GM12891 (cell line): ENCODE measurements around the gene COL6A3.
"Not testable (repeated sequence)": the region's sequence is repeated elsewhere in the genome, so short reads cannot be mapped to it uniquely, and the experiment has no call there.

Source experiments
- DNase-seq: peaks from one replicate; pipeline ENCODE4 v3.0.0; 2011; ENCODE audit warnings: low spot score; ENCODE audit not compliant: insufficient read length
- FAIRE-seq: peaks from 2 replicates; lab custom pipeline; 2011; peaks lifted over from hg19 to GRCh38; lab: Jason Lieb, UNC
- PAX5 ChIP-seq: IDR thresholded peaks from 2 replicates; pipeline ENCODE4 v1.6.1; 2011; ENCODE audit warnings: low read length, moderate library complexity, mild to moderate bottlenecking; ENCODE audit not compliant: insufficient read depth, severe bottlenecking
- POLR2A ChIP-seq: IDR thresholded peaks from 2 replicates; pipeline ENCODE4 v1.6.1; 2011; ENCODE audit warnings: low read depth, low read length, control low read depth
- POLR2AphosphoS5 ChIP-seq: IDR thresholded peaks from 2 replicates; pipeline ENCODE4 v1.6.1; 2011; ENCODE audit warnings: low read depth, low read length, control low read depth
- POU2F2 ChIP-seq: IDR thresholded peaks from 2 replicates; pipeline ENCODE4 v1.6.1; 2011; ENCODE audit warnings: low read depth, mild to moderate bottlenecking, control low read depth, low read length, moderate library complexity
- SPI1 ChIP-seq: IDR thresholded peaks from 2 replicates; pipeline ENCODE4 v1.6.1; 2011; ENCODE audit warnings: low read depth, low read length, control low read depth
- TAF1 ChIP-seq: IDR thresholded peaks from 2 replicates; pipeline ENCODE4 v1.6.1; 2011; ENCODE audit warnings: low read depth, low read length, control low read depth

Gene COL6A3

DNA sequence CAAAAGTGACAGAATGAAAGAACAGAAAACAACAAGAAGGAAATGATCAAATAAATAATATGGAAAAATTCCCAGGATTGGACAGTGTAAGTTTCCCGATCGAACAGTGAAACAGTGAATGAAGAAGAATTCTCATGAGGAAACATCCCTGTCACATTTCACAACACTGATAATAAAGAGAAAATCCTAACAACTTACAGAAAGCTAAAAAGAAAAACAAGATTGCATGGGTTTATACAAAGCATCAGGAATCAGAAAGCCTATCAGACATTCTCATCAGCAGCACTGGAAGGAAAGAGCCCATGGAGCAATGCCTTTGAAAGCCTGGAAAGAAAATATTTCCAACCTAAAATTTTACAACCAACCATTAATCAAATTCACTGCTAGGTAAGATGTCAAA lies 9.9 kb upstream of the COL6A3 start:
- DNase-seq, result no peak

GRCh38 chr2:237422309-237422708 lies 8.3 kb upstream of the COL6A3 start:
- no peak for TF ChIP-seq POLR2AphosphoS5
- TF ChIP-seq SPI1, result no peak
- TF ChIP-seq POLR2A, result no peak
- TF ChIP-seq PAX5, result no peak
- no peak for TF ChIP-seq POU2F2
- no peak for TF ChIP-seq TAF1
- no peak for DNase-seq
- FAIRE-seq, result no peak

More for the DNA sequence above, 9.9 kb upstream of the COL6A3 start:
- TF ChIP-seq TAF1, result no peak
- no peak for TF ChIP-seq SPI1
- no peak for TF ChIP-seq PAX5
- TF ChIP-seq POU2F2, result no peak
- TF ChIP-seq POLR2A, result no peak
- TF ChIP-seq POLR2AphosphoS5, result no peak
- no peak for FAIRE-seq

DNA sequence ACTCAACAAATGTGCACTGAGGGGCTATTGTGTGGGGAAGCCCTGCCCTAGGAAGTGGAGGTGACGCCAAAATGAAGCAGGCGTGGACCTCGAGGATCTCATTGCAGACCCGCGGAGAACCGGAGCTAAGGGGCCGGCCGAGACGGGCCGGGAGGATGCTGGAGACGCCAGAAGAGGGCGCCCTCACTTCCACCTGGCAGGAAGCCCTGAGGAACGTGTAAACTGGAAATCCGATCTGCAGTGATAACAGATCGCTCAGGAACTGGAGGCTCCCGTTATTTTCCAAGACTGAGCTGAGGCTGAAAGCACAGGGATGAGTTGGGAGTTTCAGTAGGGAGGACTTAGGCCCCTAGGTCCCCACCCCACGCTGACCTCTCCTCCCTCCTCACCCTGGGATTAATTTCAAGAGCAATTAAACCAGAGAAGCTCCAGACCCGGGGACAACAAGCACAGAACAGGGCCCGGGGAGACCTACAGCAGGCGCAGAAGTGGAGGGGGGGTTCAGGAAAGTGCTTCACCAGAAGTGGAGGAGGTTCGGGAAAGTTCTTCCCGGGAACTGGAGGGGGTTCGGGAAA lies 7.7 kb upstream of the COL6A3 start:
- FAIRE-seq (peak; percentile 55), DNase-seq (peak; percentile 46)
- TF ChIP-seq TAF1 (no peak), POLR2AphosphoS5 (no peak), POU2F2 (no peak), POLR2A (no peak), SPI1 (no peak), PAX5 (no peak)

GRCh38 chr2:237418300-237418699 lies 4.3 kb upstream of the COL6A3 start:
- DNase-seq (no peak), FAIRE-seq (no peak)
- TF ChIP-seq POLR2A, result no peak

DNA sequence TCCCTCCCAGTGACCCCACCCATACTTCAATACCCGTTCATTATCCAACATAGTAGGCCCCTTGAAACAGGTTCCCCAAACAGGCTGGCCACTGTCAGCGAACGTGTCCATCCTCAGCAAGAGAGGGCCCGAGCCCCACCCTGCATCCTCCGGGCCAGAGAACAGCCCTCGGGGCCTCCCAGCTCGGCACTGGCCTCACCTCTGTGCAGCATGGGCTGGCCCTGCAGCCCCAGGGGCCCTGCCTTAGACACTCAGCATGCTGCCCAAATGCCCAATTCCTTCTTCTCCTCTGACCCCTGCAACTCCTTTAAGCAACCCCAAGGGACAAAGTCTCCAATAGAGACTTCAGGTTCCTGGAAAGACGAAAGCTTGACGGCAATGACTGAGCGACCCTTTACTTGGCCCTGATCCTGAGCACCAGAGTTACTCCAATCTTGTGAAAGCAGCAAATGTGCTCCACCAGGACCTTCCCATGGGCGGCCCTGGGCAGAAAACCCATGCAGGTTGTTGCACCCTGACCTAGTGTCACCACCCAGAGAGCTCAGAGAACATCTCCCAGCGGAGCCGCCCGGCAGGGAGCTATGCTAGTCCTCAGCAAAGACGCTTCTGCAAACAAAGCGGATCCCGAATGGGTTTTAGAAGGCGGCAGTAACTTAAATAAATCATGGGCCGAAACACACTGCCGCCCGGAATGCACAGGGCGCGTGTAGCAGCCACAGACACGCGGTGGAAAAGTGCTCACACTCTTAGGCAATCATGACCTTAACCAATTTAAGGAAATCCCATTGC lies 782 bp downstream of the COL6A3 start:
- DNase-seq, result no peak
- TF ChIP-seq POLR2A (no peak), POLR2AphosphoS5 (no peak), PAX5 (no peak), SPI1 (no peak), POU2F2 (no peak), TAF1 (no peak)
- FAIRE-seq, result no peak

GRCh38 chr2:237412646-237412987 lies 1.3 kb downstream of the COL6A3 start:
- FAIRE-seq (no peak), DNase-seq (no peak)
- TF ChIP-seq SPI1, result no peak
- TF ChIP-seq POLR2AphosphoS5, result no peak
- no peak for TF ChIP-seq POU2F2
- no peak for TF ChIP-seq PAX5
- TF ChIP-seq POLR2A, result no peak
- TF ChIP-seq TAF1, result no peak

GRCh38 chr2:237411683-237412423 lies 2.1 kb downstream of the COL6A3 start:
- FAIRE-seq (no peak), DNase-seq (no peak)
- no peak for TF ChIP-seq POLR2AphosphoS5
- TF ChIP-seq POU2F2, result no peak
- no peak for TF ChIP-seq TAF1
- no peak for TF ChIP-seq SPI1
- TF ChIP-seq POLR2A, result no peak
- TF ChIP-seq PAX5, result no peak

DNA sequence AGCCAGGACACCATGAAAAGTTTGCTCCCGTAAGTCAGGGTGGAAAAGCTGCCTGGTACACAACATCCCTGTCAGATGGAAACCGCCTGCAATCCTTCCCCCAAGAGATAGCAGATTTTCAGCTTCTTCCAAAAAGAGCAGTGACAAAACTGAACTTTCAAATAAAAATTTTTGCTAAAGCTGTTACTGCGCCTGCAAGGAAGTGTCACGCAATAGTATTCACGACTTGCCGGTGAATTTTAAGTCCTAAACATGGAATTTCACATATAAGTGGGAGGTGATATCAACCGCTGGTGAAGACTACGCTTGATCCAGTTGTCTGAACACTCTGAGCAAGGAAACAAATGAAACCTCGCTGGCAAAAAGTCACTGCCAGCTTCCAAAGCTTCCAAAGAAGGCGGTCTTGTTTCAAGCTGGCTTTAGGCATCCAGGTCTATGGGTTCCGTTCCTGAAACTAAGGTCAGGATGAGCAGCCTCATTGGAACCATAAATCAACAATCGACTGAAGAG lies 2.8 kb downstream of the COL6A3 start:
- no peak for FAIRE-seq
- no peak for DNase-seq
- TF ChIP-seq TAF1 (no peak), POLR2AphosphoS5 (no peak), PAX5 (no peak), POLR2A (no peak), SPI1 (no peak), POU2F2 (no peak)

DNA sequence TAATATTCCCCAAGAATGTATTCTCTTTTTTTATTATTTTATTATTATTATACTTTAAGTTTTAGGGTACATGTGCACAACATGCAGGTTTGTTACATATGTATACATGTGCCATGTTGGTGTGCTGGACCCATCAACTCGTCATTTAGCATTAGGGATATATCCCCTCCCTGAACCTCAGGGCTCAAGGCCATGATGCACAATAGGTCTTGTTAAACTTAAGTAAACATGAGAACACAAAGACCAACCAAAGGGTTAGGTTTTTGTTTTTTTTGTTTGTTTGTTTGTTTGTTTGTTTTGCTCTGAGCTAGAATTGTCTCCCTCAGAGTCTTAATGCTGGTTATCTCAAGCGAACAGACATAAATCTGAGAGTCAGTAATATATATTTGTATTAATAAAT lies 4.7 kb downstream of the COL6A3 start:
- not testable (repeated sequence) for DNase-seq, FAIRE-seq

GRCh38 chr2:237408335-237409000 lies 5.5 kb downstream of the COL6A3 start:
- DNase-seq (no peak), FAIRE-seq (no peak)
- no peak for TF ChIP-seq POU2F2
- no peak for TF ChIP-seq POLR2AphosphoS5
- TF ChIP-seq PAX5, result no peak
- TF ChIP-seq SPI1, result no peak
- TF ChIP-seq POLR2A, result no peak
- TF ChIP-seq TAF1, result no peak
